GM23248 (cell line): ENCODE data around the gene LEFTY2. TPM values are rescaled to one million over a fixed set of nuclear protein-coding genes. Genes with fewer than 3 reads are reported as not detected.

Experiments
- DNase-seq: peaks from one replicate; pipeline ENCODE4 v3.0.0-alpha.2; 2015
- H2AFZ ChIP-seq: fragments of 200-600 bp; sonication (generic); 2 replicates; pipeline ENCODE4 v1.6.1; 2016; ENCODE audit warnings: antibody characterized with exemption
- H3F3A ChIP-seq: fragments of 200-600 bp; sonication (generic); 2 replicates; pipeline ENCODE4 v1.6.1; 2016; ENCODE audit warnings: mild to moderate bottlenecking, antibody characterized with exemption, mixed run types; ENCODE audit not compliant: insufficient read depth
- H3K27ac ChIP-seq: fragments of 200-600 bp; sonication (generic); 2 replicates; pipeline ENCODE4 v1.5.1; 2016; ENCODE audit warnings: mild to moderate bottlenecking
- H3K27me3 ChIP-seq: fragments of 200-600 bp; sonication (generic); replicated peaks from 2 replicates; pipeline ENCODE4 v1.6.1; 2016; ENCODE audit warnings: mild to moderate bottlenecking; ENCODE audit not compliant: insufficient read depth
- H3K36me3 ChIP-seq: fragments of 200-600 bp; sonication (generic); 2 replicates; pipeline ENCODE4 v1.6.1; 2016; ENCODE audit warnings: low read depth, mild to moderate bottlenecking
- H3K4me1 ChIP-seq: fragments of 200-600 bp; sonication (generic); 2 replicates; pipeline ENCODE4 v1.6.1; 2016; ENCODE audit warnings: mild to moderate bottlenecking; ENCODE audit not compliant: insufficient read depth
- H3K4me2 ChIP-seq: fragments of 200-600 bp; sonication (generic); one replicate; pipeline ENCODE4 v1.6.1; 2016; ENCODE audit warnings: mild to moderate bottlenecking; ENCODE audit not compliant: unreplicated experiment
- H3K4me3 ChIP-seq: fragments of 200-600 bp; sonication (generic); 2 replicates; pipeline ENCODE4 v1.5.1; 2016; ENCODE audit warnings: mild to moderate bottlenecking
- H3K79me2 ChIP-seq: fragments of 200-600 bp; sonication (generic); 2 replicates; pipeline ENCODE4 v1.6.1; 2016; ENCODE audit warnings: mild to moderate bottlenecking; ENCODE audit not compliant: insufficient read depth
- H3K9ac ChIP-seq: fragments of 200-600 bp; sonication (generic); 2 replicates; pipeline ENCODE4 v1.6.1; 2016; ENCODE audit warnings: mild to moderate bottlenecking
- H3K9me2 ChIP-seq: fragments of 200-600 bp; sonication (generic); 2 replicates; pipeline ENCODE4 v1.6.1; 2016; ENCODE audit warnings: mixed run types, mild to moderate bottlenecking, moderate library complexity; ENCODE audit not compliant: insufficient read depth
- H3K9me3 ChIP-seq: fragments of 200-600 bp; sonication (generic); one replicate; pipeline ENCODE4 v1.6.1; 2017; ENCODE audit warnings: low read depth
- H4K20me1 ChIP-seq: fragments of 200-600 bp; sonication (generic); 2 replicates; pipeline ENCODE4 v1.6.0; 2016; ENCODE audit not compliant: insufficient read depth
- EZH2 ChIP-seq: fragments of 200-600 bp; sonication (generic); IDR thresholded peaks from 2 replicates; pipeline ENCODE4 v1.6.1; 2018; ENCODE audit warnings: antibody characterized with exemption, mild to moderate bottlenecking; ENCODE audit not compliant: insufficient read depth, poor library complexity, severe bottlenecking
- EZH2phosphoT487 ChIP-seq: fragments of 200-600 bp; sonication (generic); IDR thresholded peaks from 2 replicates; pipeline ENCODE4 v1.6.1; 2018; ENCODE audit warnings: antibody characterized with exemption, moderate library complexity, mild to moderate bottlenecking, low read depth; ENCODE audit not compliant: insufficient read depth
- WGBS, 2 experiments: methylation state at CpG; one replicate each; pipeline ENCODE4 v1.1.6; 2015 to 2017; ENCODE audit warnings: low lambda C conversion rate in 2 of 2, low coverage in 1 of 2; ENCODE audit errors: missing lambda C conversion rate in 2 of 2; 5-methylcytosine and 5-hydroxymethylcytosine counted together
- in situ Hi-C: fragments of 300-500 bp; cut with MboI; formaldehyde crosslinking; loops from 2 replicates; pipeline ENCODE4 v1.15.0; 2020
- polyA plus RNA-seq: library from polyadenylated mRNA; unstranded; fragments of >200 nt; fragmentation: Nextera tagmentation; extraction: Ambion mirVana; gene quantifications from 2 replicates; pipeline ENCODE4 v1.2.1, GENCODE V29; 2016
- total RNA-seq: library from RNA; depleted of rRNA; stranded (reverse); fragments of >200 nt; shearing (Covaris generic); gene quantifications from 2 replicates; pipeline ENCODE4 v1.2.3, GENCODE V29; 2014

LEFTY2 gene
- total and polyA plus RNA-seq, 2 experiments from 2014 or later: not detected

DNA sequence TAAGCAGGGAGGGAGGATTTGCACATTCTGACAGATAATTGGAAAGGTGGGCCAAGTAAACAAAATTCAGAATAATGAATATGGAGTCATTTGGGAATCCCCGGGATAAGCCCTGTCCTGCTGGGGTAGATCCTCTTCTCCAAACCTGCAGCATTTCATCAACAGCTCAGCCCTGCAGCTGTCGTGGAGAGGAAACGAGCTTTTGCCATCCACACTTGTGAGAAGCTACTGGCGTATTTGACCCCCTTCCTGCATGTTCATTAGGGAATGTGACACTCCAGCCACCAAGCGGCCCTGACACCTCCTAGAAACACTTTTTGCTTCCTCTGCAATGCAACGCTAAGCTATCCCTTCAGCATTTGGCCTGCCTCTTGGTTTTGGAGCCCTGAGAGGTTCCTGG, 8.0 kb upstream of the LEFTY2 start:
- in situ Hi-C loops: no loop called here
- no peak overlapping the region for H3K9ac ChIP-seq
- no peaks in the 10 kb centered on the region for H3K9me3 ChIP-seq
- 56 to 64% methylated on average over 6 of the region's 6 CpGs for WGBS, 2 experiments
- no peaks in the 10 kb centered on the region for H3K4me1 ChIP-seq
- no peak overlapping the region for H3K4me2 ChIP-seq
- H3F3A ChIP-seq: no peaks in the 10 kb centered on the region
- peaks cover 8% of the 10 kb centered on the region; the same call in 1 of the 2 replicates for H3K27me3 ChIP-seq
- no peak overlapping the region for H3K27ac ChIP-seq
- no peaks in the 10 kb centered on the region for H3K36me3 ChIP-seq
- H3K79me2 ChIP-seq: no peaks in the 10 kb centered on the region
- no peak for DNase-seq
- H3K4me3 ChIP-seq: no peak overlapping the region
- no peak overlapping the region for H2AFZ ChIP-seq
- H3K9me2 ChIP-seq: no peaks in the 10 kb centered on the region
- no peaks in the 10 kb centered on the region for H4K20me1 ChIP-seq
- TF ChIP-seq EZH2 (no peak), EZH2phosphoT487 (no peak)

GRCh38 chr1:225946803-225947202, 5.8 kb upstream of the LEFTY2 start:
- Histone ChIP-seq H3K27me3 (peaks cover 8% of the 10 kb centered on the region; the same call in 1 of the 2 replicates), H3K4me2 (no peak overlapping the region), H3K9me3 (no peaks in the 10 kb centered on the region), H3K79me2 (no peaks in the 10 kb centered on the region), H4K20me1 (no peaks in the 10 kb centered on the region), H3K9ac (no peak overlapping the region), H3F3A (no peaks in the 10 kb centered on the region), H3K36me3 (no peaks in the 10 kb centered on the region), H3K4me1 (no peaks in the 10 kb centered on the region), H3K4me3 (no peak overlapping the region), H3K27ac (no peak overlapping the region), H3K9me2 (no peaks in the 10 kb centered on the region), H2AFZ (no peak overlapping the region)
- in situ Hi-C loops: no loop called here
- TF ChIP-seq EZH2: no peak
- TF ChIP-seq EZH2phosphoT487: no peak
- WGBS, 2 experiments: 83 to 85% methylated on average over 5 of the region's 5 CpGs
- no peak for DNase-seq

DNA sequence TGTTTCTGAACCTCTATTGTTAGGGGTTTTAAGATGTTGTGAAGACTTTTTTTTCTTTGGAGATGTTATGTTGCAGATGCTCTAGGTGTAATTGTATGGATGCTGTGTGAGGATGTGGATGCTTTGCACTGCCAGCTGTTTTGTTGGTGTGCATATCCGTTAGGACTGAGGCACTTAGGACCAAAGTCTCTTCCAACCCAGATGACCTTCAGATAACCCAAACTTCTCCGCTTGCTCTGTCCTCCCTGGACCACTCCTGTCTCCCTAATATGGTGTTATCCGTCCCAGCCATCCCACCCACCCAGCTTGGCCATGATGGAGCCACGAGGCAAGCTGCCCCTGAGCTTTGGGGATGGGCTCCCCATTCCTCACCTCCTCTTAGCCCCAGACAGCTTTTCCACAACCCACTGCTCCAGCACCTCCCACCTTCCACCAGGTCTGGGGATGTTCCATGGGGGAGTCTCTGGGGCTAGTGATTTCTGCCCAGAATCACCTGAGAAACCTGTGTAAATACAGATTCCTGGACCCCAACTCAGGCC, 5.1 kb upstream of the LEFTY2 start:
- no peaks in the 10 kb centered on the region for H3K9me3 ChIP-seq
- H3K27me3 ChIP-seq: peaks cover 8% of the 10 kb centered on the region; the same call in 1 of the 2 replicates
- no peak overlapping the region for H3K4me3 ChIP-seq
- H3K79me2 ChIP-seq: no peaks in the 10 kb centered on the region
- TF ChIP-seq EZH2phosphoT487 (no peak), EZH2 (no peak)
- no peak overlapping the region for H3K9ac ChIP-seq
- H3F3A ChIP-seq: no peaks in the 10 kb centered on the region
- in situ Hi-C loops: no loop called here
- no peak for DNase-seq
- H3K4me2 ChIP-seq: no peak overlapping the region
- 49 to 55% methylated on average over 4 of the region's 4 CpGs for WGBS, 2 experiments
- H2AFZ ChIP-seq: no peak overlapping the region
- no peaks in the 10 kb centered on the region for H3K36me3 ChIP-seq
- H4K20me1 ChIP-seq: no peaks in the 10 kb centered on the region
- no peaks in the 10 kb centered on the region for H3K4me1 ChIP-seq
- H3K27ac ChIP-seq: no peak overlapping the region
- no peaks in the 10 kb centered on the region for H3K9me2 ChIP-seq

DNA sequence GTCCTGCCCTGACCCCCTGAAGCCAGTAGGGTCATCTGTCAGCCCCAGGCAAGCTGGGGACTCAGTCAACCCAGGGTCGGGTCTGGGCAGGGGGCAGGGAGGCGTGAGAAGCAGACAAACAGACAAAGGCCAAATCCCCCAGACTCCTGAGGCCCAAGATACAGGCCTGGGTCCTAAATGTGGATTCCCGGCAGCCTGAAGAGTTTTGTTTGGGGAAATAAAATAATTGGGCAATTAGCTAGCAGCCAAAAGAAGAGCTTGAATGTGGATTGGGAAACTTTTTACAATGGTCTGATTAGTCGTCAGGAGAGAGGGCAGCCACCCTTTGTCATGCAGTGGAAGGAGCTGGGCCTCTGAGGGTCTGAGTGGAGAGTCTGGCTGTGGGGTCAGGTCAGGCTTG, 4.5 kb upstream of the LEFTY2 start:
- Histone ChIP-seq H3K4me1 (no peaks in the 10 kb centered on the region), H3K36me3 (no peaks in the 10 kb centered on the region), H4K20me1 (no peaks in the 10 kb centered on the region), H3K4me2 (no peak overlapping the region), H3F3A (no peaks in the 10 kb centered on the region), H3K4me3 (no peak overlapping the region), H3K9me2 (no peaks in the 10 kb centered on the region), H3K9me3 (no peaks in the 10 kb centered on the region), H2AFZ (no peak overlapping the region), H3K9ac (no peak overlapping the region), H3K79me2 (no peaks in the 10 kb centered on the region), H3K27me3 (peaks cover 8% of the 10 kb centered on the region; the same call in 1 of the 2 replicates), H3K27ac (no peak overlapping the region)
- in situ Hi-C loops: no loop called here
- peak; percentile 32 for DNase-seq
- WGBS, 2 experiments: 59% methylated on average over 4 of the region's 4 CpGs
- no peak for TF ChIP-seq EZH2
- no peak for TF ChIP-seq EZH2phosphoT487
